ENCODE data around the gene PTPRM.

The PTPRM gene

GRCh38 chr18:7749008-7749405, 181.9 kb downstream of the PTPRM start:
- Histone ChIP-seq H3K27ac (ENCODE audit: low read depth, low read length) (no peak overlapping the region), H3K4me3 (ENCODE audit: insufficient read depth, low read length, poor library complexity, severe bottlenecking) (no peak overlapping the region), H3F3A (ENCODE audit: insufficient read depth) (no peaks in the 10 kb centered on the region), H3K4me2 (ENCODE audit: low read depth, low read length, poor library complexity, severe bottlenecking) (no peak overlapping the region), H3K27me3 (ENCODE audit: low read length) (no peaks in the 10 kb centered on the region), H3K9me3 (ENCODE audit: insufficient read depth, low read length) (no peaks in the 10 kb centered on the region), H3K9me2 (replicated peaks; ENCODE audit: insufficient read depth, low read length) (no peaks in the 10 kb centered on the region), H3K79me2 (ENCODE audit: insufficient read depth, low read length) (no peaks in the 10 kb centered on the region), H3K36me3 (ENCODE audit: low read length) (no peaks in the 10 kb centered on the region), H3K9ac (ENCODE audit: low read length) (no peak overlapping the region), H4K20me1 (ENCODE audit: low read depth, low read length) (no peaks in the 10 kb centered on the region), H2AFZ (ENCODE audit: low read depth, low read length, severe bottlenecking) (no peak overlapping the region)
- TF ChIP-seq CTCF (IDR thresholded peaks at IDR 0.05; ENCODE audit: insufficient read depth, low read length, poor library complexity, severe bottlenecking) (no peak), EZH2phosphoT487 (conservative IDR thresholded peaks at IDR 0.05; ENCODE audit: low read length) (no peak)

DNA sequence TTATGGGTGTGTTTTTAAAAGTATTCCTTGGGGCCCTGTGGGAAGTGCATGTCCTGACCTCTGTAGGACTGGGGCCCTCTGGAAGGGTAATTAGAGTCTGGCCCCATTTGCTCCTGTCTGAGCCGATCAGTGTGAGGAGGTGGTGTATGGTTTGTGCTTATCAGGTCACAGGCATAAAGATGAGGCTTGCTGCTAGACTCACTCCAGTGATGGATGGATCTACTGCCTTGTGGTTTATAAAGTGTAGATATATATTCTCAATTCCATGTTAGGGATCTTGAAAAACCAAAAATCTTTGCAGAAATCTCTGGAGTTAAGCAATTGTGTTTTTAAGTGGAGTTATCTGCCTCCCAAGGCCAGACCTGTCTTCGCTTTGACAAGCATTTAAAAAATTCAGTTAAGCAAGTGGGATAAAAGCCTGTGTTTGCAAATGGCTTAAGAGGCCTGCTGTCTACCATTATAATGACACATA, 182.4 kb downstream of the PTPRM start:
- TF ChIP-seq CTCF (IDR thresholded peaks at IDR 0.05; ENCODE audit: insufficient read depth, low read length, poor library complexity, severe bottlenecking) (no peak), EZH2phosphoT487 (conservative IDR thresholded peaks at IDR 0.05; ENCODE audit: low read length) (no peak)
- no peaks in the 10 kb centered on the region for H3K27me3 ChIP-seq (ENCODE audit: low read length)
- H3K9me3 ChIP-seq (ENCODE audit: insufficient read depth, low read length) = no peaks in the 10 kb centered on the region
- H3K9me2 ChIP-seq (replicated peaks; ENCODE audit: insufficient read depth, low read length) = no peaks in the 10 kb centered on the region
- H3K4me2 ChIP-seq (ENCODE audit: low read depth, low read length, poor library complexity, severe bottlenecking) = no peak overlapping the region
- H2AFZ ChIP-seq (ENCODE audit: low read depth, low read length, severe bottlenecking) = no peak overlapping the region
- H3K79me2 ChIP-seq (ENCODE audit: insufficient read depth, low read length) = no peaks in the 10 kb centered on the region
- no peak overlapping the region for H3K9ac ChIP-seq (ENCODE audit: low read length)
- no peaks in the 10 kb centered on the region for H4K20me1 ChIP-seq (ENCODE audit: low read depth, low read length)
- H3F3A ChIP-seq (ENCODE audit: insufficient read depth) = no peaks in the 10 kb centered on the region
- no peak overlapping the region for H3K27ac ChIP-seq (ENCODE audit: low read depth, low read length)
- H3K36me3 ChIP-seq (ENCODE audit: low read length) = no peaks in the 10 kb centered on the region
- no peak overlapping the region for H3K4me3 ChIP-seq (ENCODE audit: insufficient read depth, low read length, poor library complexity, severe bottlenecking)

DNA sequence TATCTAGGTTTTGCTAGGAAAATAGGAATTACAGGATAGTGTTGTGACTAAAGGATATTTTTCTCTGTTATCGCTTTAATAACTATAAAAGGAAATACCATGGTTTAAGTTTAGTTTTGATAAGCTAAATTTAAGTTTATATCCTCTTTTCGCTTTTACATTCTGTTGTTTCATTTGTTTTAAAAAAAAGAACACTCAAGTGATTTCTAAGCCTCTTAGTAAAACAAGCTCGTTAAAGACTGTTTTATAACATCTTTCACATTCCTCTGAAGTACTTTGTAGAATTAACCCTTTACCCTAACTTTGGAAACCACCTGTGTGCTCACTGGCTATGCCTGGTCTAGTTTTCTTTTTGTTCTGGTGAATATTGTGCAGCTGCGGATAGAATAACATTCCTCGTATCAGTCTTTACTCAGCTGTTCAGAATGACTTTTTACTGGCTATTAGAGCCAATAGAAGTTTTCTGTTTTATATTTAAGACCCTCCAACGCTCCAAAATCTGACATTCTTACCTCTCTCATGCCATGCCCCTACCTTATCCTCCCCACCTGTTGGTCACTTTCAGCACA, 183.1 kb downstream of the PTPRM start:
- no peak overlapping the region for H3K27ac ChIP-seq (ENCODE audit: low read depth, low read length)
- H3K9me2 ChIP-seq (replicated peaks; ENCODE audit: insufficient read depth, low read length) = no peaks in the 10 kb centered on the region
- no peak overlapping the region for H3K4me3 ChIP-seq (ENCODE audit: insufficient read depth, low read length, poor library complexity, severe bottlenecking)
- no peak overlapping the region for H2AFZ ChIP-seq (ENCODE audit: low read depth, low read length, severe bottlenecking)
- no peaks in the 10 kb centered on the region for H3K27me3 ChIP-seq (ENCODE audit: low read length)
- no peak overlapping the region for H3K9ac ChIP-seq (ENCODE audit: low read length)
- no peak overlapping the region for H3K4me2 ChIP-seq (ENCODE audit: low read depth, low read length, poor library complexity, severe bottlenecking)
- TF ChIP-seq EZH2phosphoT487 (conservative IDR thresholded peaks at IDR 0.05; ENCODE audit: low read length) = no peak
- no peak for TF ChIP-seq CTCF (IDR thresholded peaks at IDR 0.05; ENCODE audit: insufficient read depth, low read length, poor library complexity, severe bottlenecking)
- no peaks in the 10 kb centered on the region for H3K36me3 ChIP-seq (ENCODE audit: low read length)
- H3K9me3 ChIP-seq (ENCODE audit: insufficient read depth, low read length) = no peaks in the 10 kb centered on the region
- no peaks in the 10 kb centered on the region for H3F3A ChIP-seq (ENCODE audit: insufficient read depth)
- H4K20me1 ChIP-seq (ENCODE audit: low read depth, low read length) = no peaks in the 10 kb centered on the region
- H3K79me2 ChIP-seq (ENCODE audit: insufficient read depth, low read length) = no peaks in the 10 kb centered on the region

Measured in SU-DHL-6 (cell line).